HEK293 (cell line): Measurements from ENCODE around the gene SCRN1.

Source experiments
- CTCF ChIA-PET: fragments of 350-600 bp; formaldehyde crosslinking; extraction: SDS; loops from one replicate; lab custom pipeline; 2021; ENCODE audit warnings: antibody characterized with exemption; lab: Yijun Ruan, JAX
- POLR2A ChIA-PET: fragments of 300-600 bp; formaldehyde crosslinking; extraction: SDS; loops from one replicate; lab custom pipeline; 2020; ENCODE audit warnings: antibody characterized with exemption, inconsistent platforms; lab: Yijun Ruan, JAX
- H3K27ac ChIP-seq: fragments of 200-500 bp; sonication (Bioruptor generic); 2 replicates; pipeline ENCODE4 v1.5.1; 2014; ENCODE audit warnings: low read depth, low read length, control low read depth, inconsistent platforms; ENCODE audit errors: extremely low read depth
- H3K36me3 ChIP-seq, 2 experiments: fragments of 200-500 bp in 1 of 2; sonication (Bioruptor generic) in 1 of 2; 1 replicate in 1 of 2; 2 replicates in 1 of 2; pipeline ENCODE4 v1.5.1; 2014 to 2017; ENCODE audit warnings: inconsistent platforms in 2 of 2, low read length in 2 of 2; ENCODE audit not compliant: control insufficient read depth in 2 of 2, insufficient read depth in 1 of 2
- H3K4me1 ChIP-seq: fragments of 200-500 bp; sonication (Bioruptor generic); 2 replicates; pipeline ENCODE4 v1.5.1; 2014; ENCODE audit warnings: mild to moderate bottlenecking, low read length, inconsistent platforms; ENCODE audit not compliant: control insufficient read depth, insufficient read depth
- H3K4me3 ChIP-seq: 2 replicates; pipeline ENCODE4 v1.5.1; 2011; ENCODE audit warnings: low read depth, mild to moderate bottlenecking, control low read depth, low read length, moderate library complexity
- H3K9me3 ChIP-seq: fragments of 200-500 bp; sonication (Bioruptor generic); 2 replicates; pipeline ENCODE4 v1.5.1; 2014; ENCODE audit warnings: low read depth, low read length, inconsistent platforms; ENCODE audit not compliant: control insufficient read depth, insufficient read depth
- KLF1 ChIP-seq: fragments of 450-650 bp; formaldehyde crosslinking; IDR thresholded peaks from 2 replicates; pipeline ENCODE4 v1.5.1; 2016; ENCODE audit warnings: missing biosample characterization, missing genetic modification characterization
- KLF17 ChIP-seq: fragments of 450-650 bp; formaldehyde crosslinking; IDR thresholded peaks from 2 replicates; pipeline ENCODE4 v1.5.1; 2016; ENCODE audit warnings: missing biosample characterization, missing genetic modification characterization
- KLF7 ChIP-seq: fragments of 450-650 bp; formaldehyde crosslinking; IDR thresholded peaks from 2 replicates; pipeline ENCODE4 v1.5.1; 2016; ENCODE audit warnings: missing biosample characterization, missing genetic modification characterization, borderline replicate concordance
- KLF8 ChIP-seq: fragments of 450-650 bp; formaldehyde crosslinking; IDR thresholded peaks from 2 replicates; pipeline ENCODE4 v1.5.1; 2016; ENCODE audit warnings: missing biosample characterization, missing genetic modification characterization
- SALL2 ChIP-seq: fragments of 450-650 bp; formaldehyde crosslinking; IDR thresholded peaks from 2 replicates; pipeline ENCODE4 v1.5.0; 2017; ENCODE audit warnings: missing biosample characterization, mild to moderate bottlenecking, missing genetic modification characterization, borderline replicate concordance
- YY1 ChIP-seq: fragments of 450-650 bp; formaldehyde crosslinking; IDR thresholded peaks from 2 replicates; pipeline ENCODE4 v1.5.1; 2018; ENCODE audit warnings: missing biosample characterization, missing genetic modification characterization
- ZNF112 ChIP-seq: fragments of 450-650 bp; formaldehyde crosslinking; IDR thresholded peaks from 2 replicates; pipeline ENCODE4 v1.5.0; 2017; ENCODE audit warnings: missing biosample characterization, missing genetic modification characterization
- ZNF114 ChIP-seq: fragments of 450-650 bp; formaldehyde crosslinking; IDR thresholded peaks from 2 replicates; pipeline ENCODE4 v1.5.0; 2017; ENCODE audit warnings: missing biosample characterization, missing genetic modification characterization
- ZNF146 ChIP-seq: fragments of 450-650 bp; formaldehyde crosslinking; IDR thresholded peaks from 2 replicates; pipeline ENCODE4 v1.5.1; 2016; ENCODE audit warnings: missing biosample characterization, missing genetic modification characterization
- ZNF175 ChIP-seq: fragments of 450-650 bp; formaldehyde crosslinking; IDR thresholded peaks from 2 replicates; pipeline ENCODE4 v1.5.1; 2016; ENCODE audit warnings: missing biosample characterization, missing genetic modification characterization
- ZNF184 ChIP-seq: fragments of 450-650 bp; IDR thresholded peaks from 2 replicates; pipeline ENCODE4 v1.5.1; 2018; ENCODE audit warnings: missing biosample characterization, mild to moderate bottlenecking, missing genetic modification characterization
- ZNF239 ChIP-seq: fragments of 450-650 bp; formaldehyde crosslinking; IDR thresholded peaks from 2 replicates; pipeline ENCODE4 v1.5.1; 2016; ENCODE audit warnings: missing biosample characterization, missing genetic modification characterization
- ZNF24 ChIP-seq: fragments of 450-650 bp; formaldehyde crosslinking; IDR thresholded peaks from 2 replicates; pipeline ENCODE4 v1.5.1; 2016; ENCODE audit warnings: missing biosample characterization, missing genetic modification characterization
- ZNF302 ChIP-seq: fragments of 450-650 bp; formaldehyde crosslinking; IDR thresholded peaks from 2 replicates; pipeline ENCODE4 v1.5.1; 2016; ENCODE audit warnings: missing biosample characterization, missing genetic modification characterization, low read depth
- ZNF366 ChIP-seq: fragments of 450-650 bp; formaldehyde crosslinking; conservative IDR thresholded peaks from 2 replicates; pipeline ENCODE4 v1.5.1; 2016; ENCODE audit warnings: missing biosample characterization, missing genetic modification characterization
- ZNF404 ChIP-seq: fragments of 450-650 bp; formaldehyde crosslinking; IDR thresholded peaks from 2 replicates; pipeline ENCODE4 v1.5.1; 2017; ENCODE audit warnings: missing biosample characterization, missing genetic modification characterization
- ZNF473 ChIP-seq: fragments of 450-650 bp; formaldehyde crosslinking; IDR thresholded peaks from 2 replicates; pipeline ENCODE4 v1.5.1; 2017; ENCODE audit warnings: missing biosample characterization, missing genetic modification characterization
- ZNF514 ChIP-seq: fragments of 450-650 bp; formaldehyde crosslinking; IDR thresholded peaks from 2 replicates; pipeline ENCODE4 v1.5.1; 2016; ENCODE audit warnings: missing biosample characterization, missing genetic modification characterization
- ZNF530 ChIP-seq: fragments of 450-650 bp; formaldehyde crosslinking; IDR thresholded peaks from 2 replicates; pipeline ENCODE4 v1.5.1; 2016; ENCODE audit warnings: low read depth, missing biosample characterization, missing genetic modification characterization
- ZNF692 ChIP-seq: fragments of 450-650 bp; formaldehyde crosslinking; IDR thresholded peaks from 2 replicates; pipeline ENCODE4 v1.5.1; 2016; ENCODE audit warnings: missing biosample characterization, missing genetic modification characterization
- ZNF704 ChIP-seq: fragments of 450-650 bp; formaldehyde crosslinking; IDR thresholded peaks from 2 replicates; pipeline ENCODE4 v1.5.1; 2016; ENCODE audit warnings: missing biosample characterization, missing genetic modification characterization
- ZNF747 ChIP-seq: fragments of 450-650 bp; formaldehyde crosslinking; IDR thresholded peaks from 2 replicates; pipeline ENCODE4 v1.5.1; 2016; ENCODE audit warnings: missing biosample characterization, missing genetic modification characterization
- ZNF843 ChIP-seq: fragments of 450-650 bp; formaldehyde crosslinking; IDR thresholded peaks from 2 replicates; pipeline ENCODE4 v1.5.1; 2016; ENCODE audit warnings: missing biosample characterization, missing genetic modification characterization
- ZSCAN30 ChIP-seq: fragments of 450-650 bp; IDR thresholded peaks from 2 replicates; pipeline ENCODE4 v1.5.1; 2018; ENCODE audit warnings: missing biosample characterization, mild to moderate bottlenecking, missing genetic modification characterization, moderate library complexity
- TF ChIP-seq, protein P1 (sequence below): fragments of 450-650 bp; IDR thresholded peaks from 2 replicates; pipeline ENCODE4 v1.5.1; 2018; ENCODE audit warnings: missing biosample characterization, missing genetic modification characterization
- TF ChIP-seq, protein P2 (sequence below): fragments of 450-650 bp; formaldehyde crosslinking; IDR thresholded peaks from 2 replicates; pipeline ENCODE4 v1.5.1; 2016; ENCODE audit warnings: missing biosample characterization, missing genetic modification characterization
- TF ChIP-seq, protein P3 (sequence below): fragments of 450-650 bp; formaldehyde crosslinking; IDR thresholded peaks from 2 replicates; pipeline ENCODE4 v1.5.1; 2016; ENCODE audit warnings: missing biosample characterization, missing genetic modification characterization

SCRN1 gene

GRCh38 chr7:29881724-29882123 is 107.9 kb downstream of the SCRN1 start:
- ChIA-PET POLR2A (no interaction called here), CTCF (interaction anchor here (0.8 to 1.4 kb wide), 3 partner anchors 10 to 246 kb away, joined by 3 to 4 read pairs (median 3); no protein-coding TSS in a partner anchor)
- Histone ChIP-seq H3K4me1 (no peaks in the 10 kb centered on the region; the same call in 1 of the 2 replicates), H3K9me3 (no peaks in the 10 kb centered on the region), H3K4me3 (no peak overlapping the region), H3K27ac (no peak overlapping the region), H3K36me3 (no peaks in the 10 kb centered on the region)
- TF ChIP-seq ZNF692 (tag by site-specific recombination) (no peak), ZNF366 (tag by site-specific recombination) (no peak), ZNF404 (tag by site-specific recombination) (no peak), KLF17 (tag by site-specific recombination) (no peak), SALL2 (tag by site-specific recombination) (no peak), KLF8 (tag by site-specific recombination) (no peak), ZNF175 (tag by site-specific recombination) (no peak), KLF1 (no peak), ZNF114 (tag by site-specific recombination) (no peak), KLF7 (tag by site-specific recombination) (no peak), ZNF239 (tag by site-specific recombination) (no peak), ZNF302 (tag by site-specific recombination) (no peak), ZNF146 (no peak)

- POLR2A ChIA-PET, result no interaction called here
Observed at GRCh38 chr7:29879609-29880008, 110.0 kb downstream of the SCRN1 start.

More at GRCh38 chr7:29879609-29880008, 110.0 kb downstream of the SCRN1 start:
- TF ChIP-seq ZNF843 (tag by site-specific recombination) (no peak), ZNF184 (no peak), ZNF366 (tag by site-specific recombination) (no peak), SALL2 (tag by site-specific recombination) (no peak), ZNF704 (tag by site-specific recombination) (no peak), ZNF514 (no peak), ZNF24 (tag by site-specific recombination) (no peak), YY1 (tag by site-specific recombination) (no peak), ZNF747 (no peak), ZNF530 (tag by site-specific recombination) (no peak), ZNF112 (tag by site-specific recombination) (no peak), ZSCAN30 (no peak), ZNF473 (tag by site-specific recombination) (no peak)
- TF ChIP-seq, protein P1, sequence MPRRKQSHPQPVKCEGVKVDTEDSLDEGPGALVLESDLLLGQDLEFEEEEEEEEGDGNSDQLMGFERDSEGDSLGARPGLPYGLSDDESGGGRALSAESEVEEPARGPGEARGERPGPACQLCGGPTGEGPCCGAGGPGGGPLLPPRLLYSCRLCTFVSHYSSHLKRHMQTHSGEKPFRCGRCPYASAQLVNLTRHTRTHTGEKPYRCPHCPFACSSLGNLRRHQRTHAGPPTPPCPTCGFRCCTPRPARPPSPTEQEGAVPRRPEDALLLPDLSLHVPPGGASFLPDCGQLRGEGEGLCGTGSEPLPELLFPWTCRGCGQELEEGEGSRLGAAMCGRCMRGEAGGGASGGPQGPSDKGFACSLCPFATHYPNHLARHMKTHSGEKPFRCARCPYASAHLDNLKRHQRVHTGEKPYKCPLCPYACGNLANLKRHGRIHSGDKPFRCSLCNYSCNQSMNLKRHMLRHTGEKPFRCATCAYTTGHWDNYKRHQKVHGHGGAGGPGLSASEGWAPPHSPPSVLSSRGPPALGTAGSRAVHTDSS (tag by site-specific recombination), result no peak
- TF ChIP-seq, protein P2, sequence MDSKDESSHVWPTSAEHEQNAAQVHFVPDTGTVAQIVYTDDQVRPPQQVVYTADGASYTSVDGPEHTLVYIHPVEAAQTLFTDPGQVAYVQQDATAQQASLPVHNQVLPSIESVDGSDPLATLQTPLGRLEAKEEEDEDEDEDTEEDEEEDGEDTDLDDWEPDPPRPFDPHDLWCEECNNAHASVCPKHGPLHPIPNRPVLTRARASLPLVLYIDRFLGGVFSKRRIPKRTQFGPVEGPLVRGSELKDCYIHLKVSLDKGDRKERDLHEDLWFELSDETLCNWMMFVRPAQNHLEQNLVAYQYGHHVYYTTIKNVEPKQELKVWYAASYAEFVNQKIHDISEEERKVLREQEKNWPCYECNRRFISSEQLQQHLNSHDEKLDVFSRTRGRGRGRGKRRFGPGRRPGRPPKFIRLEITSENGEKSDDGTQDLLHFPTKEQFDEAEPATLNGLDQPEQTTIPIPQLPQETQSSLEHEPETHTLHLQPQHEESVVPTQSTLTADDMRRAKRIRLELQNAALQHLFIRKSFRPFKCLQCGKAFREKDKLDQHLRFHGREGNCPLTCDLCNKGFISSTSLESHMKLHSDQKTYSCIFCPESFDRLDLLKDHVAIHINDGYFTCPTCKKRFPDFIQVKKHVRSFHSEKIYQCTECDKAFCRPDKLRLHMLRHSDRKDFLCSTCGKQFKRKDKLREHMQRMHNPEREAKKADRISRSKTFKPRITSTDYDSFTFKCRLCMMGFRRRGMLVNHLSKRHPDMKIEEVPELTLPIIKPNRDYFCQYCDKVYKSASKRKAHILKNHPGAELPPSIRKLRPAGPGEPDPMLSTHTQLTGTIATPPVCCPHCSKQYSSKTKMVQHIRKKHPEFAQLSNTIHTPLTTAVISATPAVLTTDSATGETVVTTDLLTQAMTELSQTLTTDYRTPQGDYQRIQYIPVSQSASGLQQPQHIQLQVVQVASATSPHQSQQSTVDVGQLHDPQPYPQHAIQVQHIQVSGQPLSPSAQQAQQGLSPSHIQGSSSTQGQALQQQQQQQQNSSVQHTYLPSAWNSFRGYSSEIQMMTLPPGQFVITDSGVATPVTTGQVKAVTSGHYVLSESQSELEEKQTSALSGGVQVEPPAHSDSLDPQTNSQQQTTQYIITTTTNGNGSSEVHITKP (tag by site-specific recombination), result no peak
- TF ChIP-seq, protein P3, sequence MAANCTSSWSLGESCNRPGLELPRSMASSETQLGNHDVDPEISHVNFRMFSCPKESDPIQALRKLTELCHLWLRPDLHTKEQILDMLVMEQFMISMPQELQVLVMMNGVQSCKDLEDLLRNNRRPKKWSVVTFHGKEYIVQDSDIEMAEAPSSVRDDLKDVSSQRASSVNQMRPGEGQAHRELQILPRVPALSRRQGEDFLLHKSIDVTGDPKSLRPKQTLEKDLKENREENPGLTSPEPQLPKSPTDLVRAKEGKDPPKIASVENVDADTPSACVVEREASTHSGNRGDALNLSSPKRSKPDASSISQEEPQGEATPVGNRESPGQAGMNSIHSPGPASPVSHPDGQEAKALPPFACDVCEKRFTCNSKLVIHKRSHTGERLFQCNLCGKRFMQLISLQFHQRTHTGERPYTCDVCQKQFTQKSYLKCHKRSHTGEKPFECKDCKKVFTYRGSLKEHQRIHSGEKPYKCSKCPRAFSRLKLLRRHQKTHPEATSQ (tag by site-specific recombination), result no peak
- H3K27ac ChIP-seq, result no peak overlapping the region
- no peak overlapping the region for H3K4me3 ChIP-seq
- CTCF ChIA-PET, result interaction anchor here (0.7 to 3.2 kb wide), 4 partner anchors 41 to 957 kb away, joined by 3 to 31 read pairs (median 3); no protein-coding TSS in a partner anchor
- H3K36me3 ChIP-seq, result no peaks in the 10 kb centered on the region
- H3K9me3 ChIP-seq, result no peaks in the 10 kb centered on the region
- H3K4me1 ChIP-seq, result no peaks in the 10 kb centered on the region
